HepG2 (cell line): ENCODE results near the gene WNT9A.

ENCODE experiments used
- CBX5 ChIP-seq: sonication (generic); formaldehyde crosslinking; IDR thresholded peaks from 2 replicates; pipeline ENCODE4 v1.4.0; 2020; ENCODE audit warnings: missing genetic modification reagents, borderline replicate concordance
- KLF16 ChIP-seq, 2 experiments: sonication (generic) in 1 of 2; formaldehyde crosslinking in 1 of 2; IDR thresholded peaks; 2 replicates each; pipeline versions ENCODE4 v1.6.1 to v1.8.0; 2016 to 2023; ENCODE audit warnings: missing genetic modification reagents in 2 of 2, missing compliant biosample characterization in 1 of 2
- ONECUT2 ChIP-seq: sonication (generic); formaldehyde crosslinking; IDR thresholded peaks from 2 replicates; pipeline ENCODE4 v1.4.0; 2020; ENCODE audit warnings: missing genetic modification reagents
- ZMYM2 ChIP-seq: sonication (generic); formaldehyde crosslinking; IDR thresholded peaks from 2 replicates; pipeline ENCODE4 v1.8.0; 2022; ENCODE audit warnings: mild to moderate bottlenecking, missing genetic modification reagents

DNA sequence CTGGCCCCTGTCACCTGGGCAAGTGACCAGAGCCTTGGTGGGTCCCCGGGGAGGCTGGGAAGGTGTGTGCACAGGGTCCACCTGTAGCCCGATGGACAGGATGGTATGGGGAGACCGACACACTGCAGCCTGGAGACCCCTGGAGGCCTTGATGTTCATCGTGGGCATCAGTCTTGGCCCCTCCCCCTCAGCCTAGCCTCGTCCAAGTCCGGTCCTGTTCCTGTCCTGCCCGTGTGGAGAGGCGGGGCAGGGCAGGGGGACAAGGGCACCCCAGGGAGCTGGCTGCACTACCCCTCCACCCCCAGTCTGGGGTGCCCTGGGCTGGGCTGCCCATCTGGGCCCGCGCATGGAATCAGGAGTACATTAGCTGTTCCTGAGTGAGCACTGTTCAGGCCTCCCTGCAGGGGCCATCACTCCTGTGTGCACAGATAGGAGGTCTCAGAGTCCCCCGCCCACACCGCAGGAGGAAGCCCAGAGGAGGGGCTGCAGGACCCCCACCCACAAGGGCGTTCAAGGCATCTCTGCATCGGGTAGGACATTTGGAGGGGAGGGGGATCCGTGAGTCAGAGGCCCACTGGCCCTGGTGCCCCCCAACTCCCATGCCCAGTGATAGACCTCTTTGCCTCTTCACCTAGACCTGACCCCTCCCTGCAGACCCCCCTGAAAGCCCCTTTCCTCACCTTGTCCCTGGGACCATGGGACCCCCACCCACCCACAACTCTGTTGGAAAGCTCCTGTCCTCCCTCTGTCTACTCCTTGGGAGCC, 63.2 kb downstream of the WNT9A start:
- no peak for TF ChIP-seq ZMYM2 (CRISPR knock-in tag)
- no peak for TF ChIP-seq KLF16 (CRISPR knock-in tag; IDR thresholded peaks at IDR 0.05)
- TF ChIP-seq ONECUT2 (CRISPR knock-in tag) = no peak
- TF ChIP-seq CBX5 = no peak
